Endodermal cell (in vitro differentiated cells): Measurements from ENCODE around the gene ZNF750. TPM values are rescaled to one million over a fixed set of nuclear protein-coding genes. Genes with fewer than 3 reads are reported as not detected.

ENCODE experiments used
- DNase-seq: peaks from one replicate; pipeline ENCODE4 v3.0.0-alpha.2; 2017
- H3K27ac ChIP-seq: 2 replicates; pipeline ENCODE4 v1.5.1; 2013; ENCODE audit warnings: mild to moderate bottlenecking, low read depth, low read length, moderate library complexity
- H3K27me3 ChIP-seq: 2 replicates; pipeline ENCODE4 v1.6.1; 2013; ENCODE audit warnings: mild to moderate bottlenecking, low read length, moderate library complexity; ENCODE audit not compliant: insufficient read depth, control insufficient read depth, poor library complexity, severe bottlenecking
- H3K36me3 ChIP-seq: 2 replicates; pipeline ENCODE4 v1.7.0; 2013; ENCODE audit warnings: mild to moderate bottlenecking, low read length, moderate library complexity; ENCODE audit not compliant: control insufficient read depth, insufficient read depth
- H3K4me1 ChIP-seq: one replicate; pipeline ENCODE4 v1.7.0; 2013; ENCODE audit warnings: low read length; ENCODE audit not compliant: control insufficient read depth, insufficient read depth
- H3K4me3 ChIP-seq: 2 replicates; pipeline ENCODE4 v1.5.1; 2013; ENCODE audit warnings: mild to moderate bottlenecking, low read length, moderate library complexity
- H3K9ac ChIP-seq: 2 replicates; pipeline ENCODE4 v1.6.1; 2013; ENCODE audit warnings: mild to moderate bottlenecking, low read length, moderate library complexity; ENCODE audit not compliant: poor library complexity, severe bottlenecking; ENCODE audit errors: extremely low read depth
- H3K9me3 ChIP-seq: 2 replicates; pipeline ENCODE4 v1.6.1; 2013; ENCODE audit warnings: mild to moderate bottlenecking, low read length, moderate library complexity; ENCODE audit not compliant: control insufficient read depth
- H3K27ac Mint-ChIP-seq: 2 replicates; pipeline ENCODE4 v1.8.0; 2020; ENCODE audit warnings: mixed read lengths
- H3K27me3 Mint-ChIP-seq: 2 replicates; pipeline ENCODE4 v1.8.0; 2021; ENCODE audit warnings: mild to moderate bottlenecking, mixed read lengths; ENCODE audit not compliant: insufficient read depth
- H3K36me3 Mint-ChIP-seq: 2 replicates; pipeline ENCODE4 v1.8.0; 2020; ENCODE audit warnings: low read depth, mixed read lengths
- H3K4me1 Mint-ChIP-seq: 2 replicates; pipeline ENCODE4 v1.8.0; 2020; ENCODE audit warnings: mixed read lengths
- H3K4me3 Mint-ChIP-seq: 2 replicates; pipeline ENCODE4 v1.8.0; 2020; ENCODE audit warnings: mild to moderate bottlenecking, moderate library complexity, mixed read lengths
- H3K9me3 Mint-ChIP-seq: 2 replicates; pipeline ENCODE4 v1.8.0; 2020; ENCODE audit warnings: mild to moderate bottlenecking, mixed read lengths
- WGBS, 2 experiments: methylation state at CpG; one replicate each; pipeline versions ENCODE4 v1.1.5 to v1.1.7; 2013; ENCODE audit warnings: missing lambda C conversion rate in 2 of 2, mixed read lengths in 1 of 2; ENCODE audit not compliant: insufficient coverage in 1 of 2, insufficient read length in 1 of 2; 5-methylcytosine and 5-hydroxymethylcytosine counted together
- total RNA-seq, 2 donors: library from RNA; stranded (reverse); fragmentation: NEBNext Ultra II Directional in 1 of 2; extraction: Animal tissue kit (Norgen Biotek cat#: 25700) in 1 of 2; gene quantifications; 2 replicates in 1 of 2; 3 replicates in 1 of 2; pipeline ENCODE4 v1.2.1, GENCODE V29; 2021
- TF ChIP-seq, protein P1 (sequence below): fragments of 200-600 bp; sonication (generic); conservative IDR thresholded peaks from 2 replicates; pipeline ENCODE4 v1.5.0; 2021; ENCODE audit warnings: antibody characterized with exemption, mild to moderate bottlenecking

The ZNF750 gene
- total RNA-seq, 2 donors from 2014 or later, result not detected

- H3K36me3 ChIP-seq, result peaks cover 4% of the 10 kb centered on the region
- TF ChIP-seq, protein P1, sequence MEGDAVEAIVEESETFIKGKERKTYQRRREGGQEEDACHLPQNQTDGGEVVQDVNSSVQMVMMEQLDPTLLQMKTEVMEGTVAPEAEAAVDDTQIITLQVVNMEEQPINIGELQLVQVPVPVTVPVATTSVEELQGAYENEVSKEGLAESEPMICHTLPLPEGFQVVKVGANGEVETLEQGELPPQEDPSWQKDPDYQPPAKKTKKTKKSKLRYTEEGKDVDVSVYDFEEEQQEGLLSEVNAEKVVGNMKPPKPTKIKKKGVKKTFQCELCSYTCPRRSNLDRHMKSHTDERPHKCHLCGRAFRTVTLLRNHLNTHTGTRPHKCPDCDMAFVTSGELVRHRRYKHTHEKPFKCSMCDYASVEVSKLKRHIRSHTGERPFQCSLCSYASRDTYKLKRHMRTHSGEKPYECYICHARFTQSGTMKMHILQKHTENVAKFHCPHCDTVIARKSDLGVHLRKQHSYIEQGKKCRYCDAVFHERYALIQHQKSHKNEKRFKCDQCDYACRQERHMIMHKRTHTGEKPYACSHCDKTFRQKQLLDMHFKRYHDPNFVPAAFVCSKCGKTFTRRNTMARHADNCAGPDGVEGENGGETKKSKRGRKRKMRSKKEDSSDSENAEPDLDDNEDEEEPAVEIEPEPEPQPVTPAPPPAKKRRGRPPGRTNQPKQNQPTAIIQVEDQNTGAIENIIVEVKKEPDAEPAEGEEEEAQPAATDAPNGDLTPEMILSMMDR, result no peak
- no peak overlapping the region for H3K9ac ChIP-seq
- H3K9me3 ChIP-seq, result no peaks in the 10 kb centered on the region
- no peak overlapping the region for H3K27ac ChIP-seq
- no peaks in the 10 kb centered on the region for H3K27me3 ChIP-seq
- Mint-ChIP-seq H3K9me3 (no peaks in the 10 kb centered on the region), H3K36me3 (peaks cover 16% of the 10 kb centered on the region), H3K4me1 (peaks cover 15% of the 10 kb centered on the region), H3K27ac (peak overlapping the region; percentile 40), H3K4me3 (no peak overlapping the region), H3K27me3 (no peaks in the 10 kb centered on the region)
- H3K4me3 ChIP-seq, result no peak overlapping the region
- 77 to 100% methylated on average over 5 to 8 of the region's 9 CpGs for WGBS, 2 experiments
- peaks cover 3% of the 10 kb centered on the region for H3K4me1 ChIP-seq
- DNase-seq, result no peak
Measured at GRCh38 chr17:82878527-82878926, 38.7 kb upstream of the ZNF750 start.

GRCh38 chr17:82876602-82877379, 37.0 kb upstream of the ZNF750 start:
- 78 to 89% methylated on average over 12 to 14 of the region's 14 CpGs for WGBS, 2 experiments
- H3K9ac ChIP-seq, result no peak overlapping the region

DNA sequence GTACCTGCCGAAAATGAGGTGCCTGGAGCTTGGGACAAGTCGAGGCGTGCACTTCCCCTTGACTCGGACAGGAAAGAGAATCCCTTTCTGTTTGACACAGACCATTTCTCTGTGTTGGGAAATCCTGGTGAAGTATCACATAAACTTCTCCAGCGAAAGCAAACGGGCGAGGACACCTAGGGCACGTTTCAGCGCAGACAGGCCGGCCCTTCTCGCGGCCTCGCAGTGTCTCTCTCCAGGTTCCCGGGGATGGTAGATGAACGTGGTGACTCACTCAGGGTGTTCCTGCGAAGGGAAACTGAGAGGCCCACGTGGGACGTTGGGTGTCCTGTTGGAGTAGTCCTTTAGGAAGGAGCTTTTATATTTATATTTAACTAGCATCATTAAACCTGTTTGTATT, 36.3 kb upstream of the ZNF750 start:
- peaks cover 3% of the 10 kb centered on the region for H3K4me1 ChIP-seq
- H3K4me1 Mint-ChIP-seq, result peaks cover 15% of the 10 kb centered on the region
- H3K9me3 ChIP-seq, result no peaks in the 10 kb centered on the region
- H3K27me3 Mint-ChIP-seq, result no peaks in the 10 kb centered on the region
- H3K27ac Mint-ChIP-seq, result peak overlapping the region; percentile 79
- H3K9ac ChIP-seq, result no peak overlapping the region
- H3K36me3 Mint-ChIP-seq, result peaks cover 18% of the 10 kb centered on the region
- TF ChIP-seq, protein P1, result no peak
- no peak for DNase-seq
- H3K4me3 Mint-ChIP-seq, result no peak overlapping the region
- peaks cover 12% of the 10 kb centered on the region for H3K36me3 ChIP-seq
- H3K27ac ChIP-seq, result no peak overlapping the region
- no peaks in the 10 kb centered on the region for H3K27me3 ChIP-seq
- no peak overlapping the region for H3K4me3 ChIP-seq
- 82 to 86% methylated on average over 14 to 16 of the region's 18 CpGs for WGBS, 2 experiments
- H3K9me3 Mint-ChIP-seq, result no peaks in the 10 kb centered on the region

More at GRCh38 chr17:82876602-82877379, 37.0 kb upstream of the ZNF750 start:
- TF ChIP-seq, protein P1, result peak; percentile 51
- Mint-ChIP-seq H3K36me3 (peaks cover 16% of the 10 kb centered on the region), H3K9me3 (no peaks in the 10 kb centered on the region), H3K27me3 (no peaks in the 10 kb centered on the region), H3K4me3 (no peak overlapping the region), H3K4me1 (peaks cover 15% of the 10 kb centered on the region), H3K27ac (no peak overlapping the region)
- no peaks in the 10 kb centered on the region for H3K27me3 ChIP-seq
- DNase-seq, result peak; percentile 76
- H3K36me3 ChIP-seq, result peaks cover 8% of the 10 kb centered on the region
- H3K27ac ChIP-seq, result no peak overlapping the region
- H3K4me3 ChIP-seq, result no peak overlapping the region
- H3K4me1 ChIP-seq, result peaks cover 3% of the 10 kb centered on the region
- H3K9me3 ChIP-seq, result no peaks in the 10 kb centered on the region
